GM18511 (cell line): Measurements from ENCODE around the gene NMNAT2.
"Not testable (repeated sequence)": the region's sequence is repeated elsewhere in the genome, so short reads cannot be mapped to it uniquely, and the experiment has no call there.

Source experiments
- ATAC-seq: cut with Tn5 transposase; IDR thresholded peaks from one replicate; pipeline ENCODE4 v1.9.1; 2021; ENCODE audit warnings: mild to moderate bottlenecking, moderate library complexity; ENCODE audit not compliant: unreplicated experiment

Gene NMNAT2

GRCh38 chr1:183291216-183291762, 126.9 kb downstream of the NMNAT2 start:
- ATAC-seq = no peak

- no peak for ATAC-seq
These were observed 127.6 kb downstream of the NMNAT2 start for GRCh38 chr1:183290628-183291027.

DNA sequence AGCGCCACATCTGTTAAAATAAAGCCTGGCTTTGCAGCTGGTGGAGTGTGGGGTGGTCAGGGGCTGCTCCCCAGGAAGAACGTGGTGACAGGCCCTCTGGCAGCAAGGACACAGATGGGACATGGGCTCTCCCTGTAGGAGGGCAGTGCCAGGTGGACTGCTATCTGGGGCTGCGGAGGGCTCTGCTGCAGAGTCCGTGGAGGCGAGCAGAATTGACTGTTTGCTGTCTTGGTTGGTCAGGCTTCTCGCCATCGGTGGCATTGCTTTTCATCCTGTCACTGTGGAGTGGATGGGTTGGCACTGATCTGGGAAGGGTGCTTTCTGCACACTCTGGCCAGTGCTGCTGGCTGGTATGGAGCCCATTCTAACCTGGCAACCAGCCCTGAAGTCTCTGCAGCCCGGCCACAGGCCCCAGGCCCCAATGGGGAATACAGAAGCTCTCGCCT, 129.1 kb downstream of the NMNAT2 start:
- ATAC-seq = no peak

- ATAC-seq = no peak
These were observed 129.6 kb downstream of the NMNAT2 start for GRCh38 chr1:183288583-183288982.

DNA sequence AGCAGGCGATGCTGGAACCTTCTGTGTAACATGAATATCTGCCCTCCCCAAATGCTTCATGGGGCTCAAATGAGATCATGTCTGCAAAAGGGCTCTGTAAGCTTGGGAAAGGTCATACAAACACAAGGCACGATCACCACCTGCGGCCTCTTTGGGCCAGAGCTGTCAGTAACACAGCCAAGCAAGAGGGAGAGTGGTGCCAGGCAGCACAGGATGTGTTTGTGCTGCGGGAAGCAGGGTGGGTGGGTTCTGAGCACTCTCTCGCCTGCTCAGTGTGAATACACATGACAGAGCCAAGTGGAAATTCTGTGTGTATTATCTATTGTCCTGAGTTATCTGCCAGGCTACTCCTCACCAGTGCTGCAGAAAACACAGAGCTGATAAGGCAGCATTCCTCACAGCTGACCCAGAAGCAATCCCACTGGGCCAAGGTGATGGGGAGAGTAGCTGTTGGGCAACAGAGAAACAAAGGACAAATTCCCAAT, 130.9 kb downstream of the NMNAT2 start:
- ATAC-seq = no peak

DNA sequence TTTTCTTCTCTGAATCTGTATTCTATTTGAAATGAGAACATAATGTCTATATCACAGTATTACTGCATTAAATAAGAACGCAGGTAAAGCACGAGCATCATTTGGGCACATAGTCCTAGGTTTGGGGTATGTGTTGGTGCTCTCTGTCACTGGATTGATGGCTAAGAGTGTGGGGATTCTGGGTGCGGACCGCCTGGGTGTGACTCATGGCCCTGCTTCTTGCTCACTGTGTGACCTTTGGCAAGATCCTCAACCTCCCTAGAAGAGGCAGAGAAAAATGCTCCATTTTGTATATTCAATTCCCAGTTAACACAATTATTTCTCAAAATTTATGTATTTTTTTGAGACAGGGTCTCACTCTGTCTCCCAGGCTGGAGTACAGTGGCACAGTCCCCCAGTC, 132.4 kb downstream of the NMNAT2 start:
- no peak for ATAC-seq

- no peak for ATAC-seq
These were observed 132.9 kb downstream of the NMNAT2 start for GRCh38 chr1:183285256-183285655.

GRCh38 chr1:183284086-183284485, 134.1 kb downstream of the NMNAT2 start:
- no peak for ATAC-seq

DNA sequence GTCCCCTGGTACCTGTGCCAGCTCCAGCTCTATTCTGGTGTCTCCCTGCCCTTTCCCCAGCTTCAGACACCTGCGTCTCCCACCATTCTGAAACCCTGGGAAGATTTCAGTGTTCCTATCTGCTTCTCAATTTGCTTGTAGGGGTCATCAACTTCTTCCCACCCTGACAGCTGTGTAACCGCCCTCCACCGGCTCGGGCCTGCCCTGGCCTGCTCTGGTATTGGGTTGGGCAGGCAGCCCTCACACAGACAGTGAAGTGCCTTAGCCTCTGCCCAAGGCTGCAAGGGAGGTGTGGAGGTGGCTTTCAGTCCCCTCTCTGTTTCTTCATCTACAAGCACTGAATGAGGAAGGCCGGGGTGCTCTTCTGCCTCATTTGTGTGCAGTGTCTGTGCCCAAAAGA, 134.9 kb downstream of the NMNAT2 start:
- no peak for ATAC-seq

GRCh38 chr1:183282101-183282855, 135.9 kb downstream of the NMNAT2 start:
- no peak for ATAC-seq

DNA sequence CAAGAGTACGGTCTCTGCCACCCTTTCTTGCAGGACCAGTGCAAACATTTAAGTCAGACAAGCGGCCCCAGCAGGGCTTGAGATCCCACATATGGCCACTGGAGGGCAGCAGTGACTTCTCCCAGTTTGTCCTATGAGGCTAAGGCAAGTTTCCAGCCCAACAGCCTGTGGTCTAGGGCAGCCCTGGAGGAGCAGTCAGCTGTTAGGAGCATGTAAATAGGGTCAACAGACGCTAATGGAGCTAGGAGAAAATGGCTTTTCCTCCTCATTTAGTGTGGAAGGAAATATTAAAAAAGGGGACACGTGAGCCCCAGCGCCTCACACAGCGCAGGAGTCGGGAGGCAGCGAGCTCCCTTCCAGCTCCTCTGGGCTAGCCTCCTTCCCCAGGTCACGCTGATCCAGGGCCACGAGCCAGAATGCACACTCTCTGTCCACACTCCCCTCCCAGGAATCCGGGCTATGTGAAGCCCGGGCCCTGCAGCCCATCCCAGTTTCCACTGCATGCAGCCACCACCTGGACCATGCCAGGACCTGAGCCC, 136.6 kb downstream of the NMNAT2 start:
- ATAC-seq = peak; percentile 76

- ATAC-seq = no peak
These were observed 137.1 kb downstream of the NMNAT2 start for GRCh38 chr1:183281039-183281438.

DNA sequence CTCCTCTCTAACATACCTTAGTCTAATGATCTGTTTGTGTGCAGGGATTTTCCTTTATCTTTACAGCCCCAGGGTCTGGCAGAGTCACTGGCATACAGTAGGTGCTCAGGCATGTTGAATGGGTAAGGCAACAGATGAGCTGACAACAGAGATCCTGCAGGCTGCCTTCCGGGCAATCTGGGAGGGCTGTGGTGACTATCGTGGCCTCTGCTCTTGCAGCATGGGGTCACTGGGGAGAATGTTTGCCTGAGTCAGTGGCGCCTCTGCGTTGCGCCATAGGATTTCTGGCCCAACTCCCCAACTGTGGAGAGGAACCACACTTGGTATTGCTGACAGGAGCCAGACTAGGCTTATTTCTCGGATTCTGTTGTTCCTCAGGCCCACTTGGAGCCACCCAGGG, 138.3 kb downstream of the NMNAT2 start:
- ATAC-seq = no peak

DNA sequence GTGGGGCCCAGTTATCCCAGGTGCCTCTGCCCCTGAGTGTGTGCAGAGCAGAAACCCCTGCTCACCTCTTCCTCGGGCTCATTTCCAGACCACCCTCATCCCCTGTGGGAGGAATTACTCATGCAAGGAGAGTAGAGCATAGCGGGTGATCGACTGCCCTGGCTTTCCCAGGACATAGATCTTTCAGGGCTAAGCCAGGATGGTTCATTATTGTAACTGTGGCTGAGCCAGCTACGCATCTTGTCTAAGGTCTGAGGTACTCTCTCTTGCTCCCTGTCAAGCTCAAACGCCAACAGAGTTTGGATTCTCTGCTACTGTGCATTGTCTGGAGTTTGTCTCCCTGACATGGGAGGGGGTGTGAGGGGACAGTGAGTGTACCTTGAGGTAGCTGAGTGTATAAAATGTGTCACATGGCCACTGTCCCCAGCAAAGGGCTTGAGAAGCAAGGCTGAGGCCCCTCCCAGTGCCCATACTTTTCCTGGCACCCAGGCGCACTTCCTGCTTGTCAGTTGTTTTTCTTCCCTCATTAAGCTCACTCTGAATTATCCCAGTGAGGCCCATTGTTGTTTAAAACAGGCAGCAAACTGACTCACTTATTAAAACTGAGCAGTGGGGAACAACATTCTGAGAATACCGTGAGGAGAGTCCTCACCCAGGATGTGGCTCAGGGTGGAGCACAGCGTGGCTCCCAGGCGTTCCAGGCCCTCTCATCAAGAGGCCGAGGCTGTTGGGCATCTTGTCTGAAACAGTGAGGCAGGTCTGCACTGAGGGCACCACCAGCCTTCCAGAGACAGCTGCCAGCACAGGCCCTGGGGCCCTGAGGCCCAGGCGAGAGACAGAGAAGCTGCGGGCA, 139.2 kb downstream of the NMNAT2 start:
- ATAC-seq = no peak

- no peak for ATAC-seq
These were observed 140.1 kb downstream of the NMNAT2 start for GRCh38 chr1:183277821-183278738.

- ATAC-seq = no peak
These were observed 141.6 kb downstream of the NMNAT2 start for GRCh38 chr1:183276386-183277080.

- no peak for ATAC-seq
These were observed 142.9 kb downstream of the NMNAT2 start for GRCh38 chr1:183275322-183275721.

DNA sequence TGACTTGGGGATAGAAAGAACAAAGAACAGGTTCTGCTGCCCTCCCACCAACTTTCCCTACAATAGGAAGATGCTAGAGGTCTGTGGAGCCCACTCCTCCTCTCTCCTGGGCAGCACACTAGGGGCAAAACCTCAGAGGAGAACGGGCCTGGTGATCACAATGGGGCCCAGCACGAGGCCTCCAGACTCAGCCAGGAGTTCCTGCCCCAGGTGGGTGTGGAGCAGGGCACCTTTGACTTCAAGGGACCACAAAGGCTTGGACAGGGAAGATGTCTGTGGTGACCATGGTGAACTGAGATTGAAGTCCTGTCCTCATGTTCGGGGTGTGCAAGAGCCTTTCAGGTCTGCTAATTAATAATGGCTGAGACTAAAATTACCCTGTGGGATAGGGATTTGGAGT, 143.3 kb downstream of the NMNAT2 start:
- ATAC-seq = no peak

GRCh38 chr1:183273984-183274383, 144.2 kb downstream of the NMNAT2 start:
- ATAC-seq = not testable (repeated sequence)

GRCh38 chr1:183273300-183273699, 144.9 kb downstream of the NMNAT2 start:
- ATAC-seq = no peak
